Ovary (tissue), 9 donors: ENCODE data around the gene PSMG4. TPM values are rescaled to one million over a fixed set of nuclear protein-coding genes. Genes with fewer than 3 reads are reported as not detected.
A peak's percentile ranks its signal among the peaks of the same experiment; 100 is the strongest.

Source experiments
- DNase-seq, 5 donors: peaks; one replicate each; pipeline ENCODE4 v3.0.0-alpha.2; 2019 to 2020
- H3K27ac ChIP-seq, 2 donors: fragments of 200-600 bp; one replicate each; pipeline versions ENCODE4 v1.5.1 to v1.8.0; 2019 to 2022
- H3K27me3 ChIP-seq: fragments of 200-600 bp; one replicate; pipeline ENCODE4 v1.8.0; 2022
- H3K36me3 ChIP-seq: fragments of 200-600 bp; sonication (generic); one replicate; pipeline ENCODE4 v1.5.1; 2019
- H3K4me1 ChIP-seq: one replicate; pipeline ENCODE4 v1.8.1; 2013; ENCODE audit warnings: mild to moderate bottlenecking, moderate library complexity; ENCODE audit not compliant: insufficient read depth
- H3K4me3 ChIP-seq: fragments of 200-600 bp; sonication (generic); one replicate; pipeline ENCODE4 v1.5.1; 2017
- H3K9me3 ChIP-seq, 2 donors: fragments of 200-600 bp in 1 of 2; sonication (generic) in 1 of 2; one replicate each; pipeline versions ENCODE4 v1.5.1 to v1.8.1; 2013 to 2019; ENCODE audit warnings: mild to moderate bottlenecking in 1 of 2, moderate library complexity in 1 of 2
- EP300 ChIP-seq: sonication (generic); formaldehyde crosslinking; IDR thresholded peaks from one replicate; pipeline ENCODE4 v1.6.1; 2017; ENCODE audit warnings: antibody characterized with exemption
- POLR2A ChIP-seq: fragments of 450-650 bp; IDR thresholded peaks from one replicate; pipeline ENCODE4 v1.6.1; 2017; ENCODE audit warnings: antibody characterized with exemption, mild to moderate bottlenecking, moderate library complexity
- WGBS, 3 donors: extraction: QIAGEN DNeasy Blood & Tissue Kit in 1 of 3; methylation state at CpG; one replicate each; pipeline versions ENCODE4 v1.1.5 to v1.1.7; 2013 to 2017; 5-methylcytosine and 5-hydroxymethylcytosine counted together
- intact Hi-C, 4 donors: fragments of 100-400 bp; cut with DNase I; formaldehyde crosslinking; loops; one replicate each; pipeline versions ENCODE4 v1.11.0 to v1.15.1; 2022 to 2023
- polyA plus RNA-seq, 2 donors: library from polyadenylated mRNA; stranded (reverse); fragments of 200-250 nt in 1 of 2; fragments of 350-450 nt in 1 of 2; fragmentation: Illumina TruSeq in 1 of 2; extraction: RNeasy Lipid Tissue Mini Kit (QIAGEN cat#74804) in 1 of 2; gene quantifications; one replicate each; pipeline ENCODE4 v1.2.3, GENCODE V29; 2013 to 2014
- total RNA-seq, 7 donors: library from RNA; depleted of rRNA in 2 of 7; stranded (reverse); fragments of >200 nt in 2 of 7; fragmentation: NEBNext Ultra II Directional in 3 of 7; extraction: Animal tissue kit (Norgen Biotek cat#: 25700) in 3 of 7; gene quantifications; one replicate each; pipeline versions ENCODE4 v1.1.0 to v1.2.4, GENCODE V29; 2016 to 2023
- TF ChIP-seq, protein P1 (sequence below), 3 donors: fragments of 450-650 bp in 2 of 3; fragments of 200-600 bp in 1 of 3; IDR thresholded peaks; one replicate each; pipeline versions ENCODE4 v1.5.1 to v1.8.0; 2016 to 2022; ENCODE audit warnings: antibody characterized with exemption in 3 of 3, mild to moderate bottlenecking in 1 of 3
- donor health status: DM: no; HTN: no; CAD: no; lungs with moderate emphysema.
- donor health status: DM: no; HTN: no; CAD: no.
- donor health status: Bipolar disorder and iron deficiency.
- donor health status: DM: yes; HTN: yes; CAD: no.
- donor health status: DM: no; HTN: no; CAD: no.
- donor health status: DM: yes; HTN: yes; CAD: no.

PSMG4 gene
- total and polyA plus RNA-seq, 9 donors, result 8.5 to 34.8 (median 22.7) TPM

GRCh38 chr6:3278691-3279090, 19.9 kb downstream of the PSMG4 start:
- DNase-seq, result peak in 3 of 5 donors; percentile 6 to 20 (median 17)
- H3K36me3 ChIP-seq, result no peaks in the 10 kb centered on the region
- no peaks in the 10 kb centered on the region for H3K9me3 ChIP-seq
- H3K27ac ChIP-seq, result no peak overlapping the region
- intact Hi-C loops, result loop anchor here (5.0 to 10.0 kb wide), 4 partner anchors 176 to 716 kb away; partner anchors contain the start of gene SLC22A23 (in 1 of the 4)
- H3K4me3 ChIP-seq, result no peak overlapping the region
- no peaks in the 10 kb centered on the region for H3K4me1 ChIP-seq
- WGBS, 3 donors, result 54 to 61% (median 60%) methylated on average over 4 of the region's 4 CpGs
- TF ChIP-seq POLR2A (no peak), EP300 (no peak)
- TF ChIP-seq, protein P1, sequence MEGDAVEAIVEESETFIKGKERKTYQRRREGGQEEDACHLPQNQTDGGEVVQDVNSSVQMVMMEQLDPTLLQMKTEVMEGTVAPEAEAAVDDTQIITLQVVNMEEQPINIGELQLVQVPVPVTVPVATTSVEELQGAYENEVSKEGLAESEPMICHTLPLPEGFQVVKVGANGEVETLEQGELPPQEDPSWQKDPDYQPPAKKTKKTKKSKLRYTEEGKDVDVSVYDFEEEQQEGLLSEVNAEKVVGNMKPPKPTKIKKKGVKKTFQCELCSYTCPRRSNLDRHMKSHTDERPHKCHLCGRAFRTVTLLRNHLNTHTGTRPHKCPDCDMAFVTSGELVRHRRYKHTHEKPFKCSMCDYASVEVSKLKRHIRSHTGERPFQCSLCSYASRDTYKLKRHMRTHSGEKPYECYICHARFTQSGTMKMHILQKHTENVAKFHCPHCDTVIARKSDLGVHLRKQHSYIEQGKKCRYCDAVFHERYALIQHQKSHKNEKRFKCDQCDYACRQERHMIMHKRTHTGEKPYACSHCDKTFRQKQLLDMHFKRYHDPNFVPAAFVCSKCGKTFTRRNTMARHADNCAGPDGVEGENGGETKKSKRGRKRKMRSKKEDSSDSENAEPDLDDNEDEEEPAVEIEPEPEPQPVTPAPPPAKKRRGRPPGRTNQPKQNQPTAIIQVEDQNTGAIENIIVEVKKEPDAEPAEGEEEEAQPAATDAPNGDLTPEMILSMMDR (IDR thresholded peaks at IDR 0.05), result no peak
- H3K27me3 ChIP-seq, result no peaks in the 10 kb centered on the region

DNA sequence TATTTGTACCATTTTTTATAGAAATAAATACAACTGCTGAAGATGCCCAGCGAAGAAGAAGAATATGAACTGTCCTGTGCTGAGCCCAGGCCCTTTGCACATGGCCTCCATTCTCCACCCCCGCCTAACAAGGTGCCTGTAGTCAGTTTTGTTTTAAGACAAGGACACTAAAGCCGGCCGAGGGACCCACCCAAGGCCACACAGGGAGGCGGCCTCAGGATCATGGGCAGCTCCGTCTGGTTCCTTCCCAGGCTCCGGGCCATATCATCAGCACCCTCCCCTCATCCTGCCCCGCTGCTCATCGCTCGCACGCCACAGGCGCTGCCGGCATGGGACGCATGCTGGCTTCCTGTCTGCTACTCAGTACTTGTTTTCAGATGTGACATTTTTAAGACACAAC, 21.3 kb downstream of the PSMG4 start:
- WGBS, 3 donors, result 75 to 83% (median 79%) methylated on average over 14 of the region's 14 CpGs
- peak in 3 of 5 donors; percentile 8 to 26 (median 21) for DNase-seq
- H3K36me3 ChIP-seq, result no peaks in the 10 kb centered on the region
- no peaks in the 10 kb centered on the region for H3K4me1 ChIP-seq
- H3K4me3 ChIP-seq, result no peak overlapping the region
- no peaks in the 10 kb centered on the region for H3K9me3 ChIP-seq
- no peaks in the 10 kb centered on the region for H3K27me3 ChIP-seq
- H3K27ac ChIP-seq, result no peak overlapping the region
- TF ChIP-seq, protein P1 (IDR thresholded peaks at IDR 0.05), result no peak
- TF ChIP-seq EP300 (no peak), POLR2A (no peak)
- intact Hi-C loops, result loop anchor here (2.0 to 10.0 kb wide), 4 partner anchors 175 to 453 kb away; partner anchors contain the start of gene SLC22A23 (in 2 of the 4)

- Histone ChIP-seq H3K27me3 (no peaks in the 10 kb centered on the region), H3K4me3 (no peak overlapping the region), H3K27ac (no peak overlapping the region), H3K9me3 (no peaks in the 10 kb centered on the region), H3K4me1 (no peaks in the 10 kb centered on the region), H3K36me3 (no peaks in the 10 kb centered on the region)
- WGBS, 3 donors, result 84 to 89% (median 85%) methylated on average over 14 of the region's 14 CpGs
- intact Hi-C loops, result loop anchor here (2.0 to 10.0 kb wide), 4 partner anchors 174 to 452 kb away; partner anchors contain the start of gene SLC22A23 (in 2 of the 4)
- TF ChIP-seq EP300, result no peak
- TF ChIP-seq POLR2A, result no peak
- TF ChIP-seq, protein P1 (IDR thresholded peaks at IDR 0.05), result no peak
- peak in 3 of 5 donors; percentile 6 to 21 (median 15) for DNase-seq
Observed at GRCh38 chr6:3280866-3281465, 22.2 kb downstream of the PSMG4 start.

DNA sequence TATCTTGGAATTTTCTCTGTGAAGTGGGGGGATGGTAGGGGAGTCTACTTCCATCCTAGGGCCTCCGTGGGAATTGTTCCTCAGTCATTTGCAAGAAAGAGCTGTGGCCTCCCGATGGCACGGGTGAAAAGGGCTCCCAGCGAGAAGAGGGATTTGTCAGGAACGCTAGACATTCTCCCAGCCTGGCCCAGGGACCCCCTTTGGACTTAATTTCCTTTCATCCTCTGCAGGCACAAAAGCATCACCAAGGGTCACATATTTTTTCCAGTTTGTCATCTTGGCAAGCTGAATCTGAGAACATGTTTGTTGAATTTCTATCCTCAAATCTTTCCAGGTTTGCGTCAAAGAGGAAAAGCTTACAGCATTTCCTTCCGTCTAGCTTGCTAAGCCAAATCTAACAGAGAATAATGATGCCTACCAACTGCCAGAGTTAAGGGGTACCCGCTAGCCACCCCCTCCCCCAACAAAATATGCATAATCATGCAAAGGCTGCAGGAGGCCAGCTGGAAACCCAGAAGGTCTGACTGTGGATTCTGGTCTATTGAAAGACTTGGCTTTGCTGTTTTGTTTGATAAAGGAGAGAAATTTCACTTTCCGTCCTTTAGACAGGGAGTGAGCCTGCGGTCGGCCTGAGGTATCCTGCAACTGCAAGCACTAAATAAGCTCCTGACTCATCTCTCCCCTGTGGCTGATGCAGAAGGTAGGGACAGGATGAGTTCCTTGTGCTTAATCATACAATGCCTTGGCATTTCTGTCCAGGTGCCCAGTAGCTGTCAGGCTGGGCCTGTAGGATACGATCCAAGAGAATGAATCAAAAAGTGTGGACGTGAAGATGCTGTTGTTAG, 23.1 kb downstream of the PSMG4 start:
- peak in 4 of 5 donors; percentile 14 to 37 (median 24) for DNase-seq
- H3K4me1 ChIP-seq, result no peaks in the 10 kb centered on the region

More for the DNA sequence above, 23.1 kb downstream of the PSMG4 start:
- Histone ChIP-seq H3K27me3 (no peaks in the 10 kb centered on the region), H3K36me3 (no peaks in the 10 kb centered on the region), H3K4me3 (no peak overlapping the region), H3K27ac (no peak overlapping the region), H3K9me3 (no peaks in the 10 kb centered on the region)
- TF ChIP-seq, protein P1 (IDR thresholded peaks at IDR 0.05), result no peak
- TF ChIP-seq EP300 (no peak), POLR2A (no peak)
- intact Hi-C loops, result loop anchor here (2.0 to 10.0 kb wide), 4 partner anchors 173 to 451 kb away; partner anchors contain the start of gene SLC22A23 (in 2 of the 4)
- 26 to 40% (median 38%) methylated on average over 13 of the region's 13 CpGs for WGBS, 3 donors
